Spinal cord (tissue), 10 donors: Measurements from ENCODE around the gene NLE1. TPM values are rescaled to one million over a fixed set of nuclear protein-coding genes. Genes with fewer than 3 reads are reported as not detected.

Experiments used
- DNase-seq, 6 donors: peaks; one replicate each; pipeline versions ENCODE4 v3.0.0 to v3.0.0-alpha.2; 2013 to 2015; ENCODE audit warnings: low spot score in 6 of 6, low read depth in 4 of 6
- H3K27ac ChIP-seq: one replicate; pipeline ENCODE4 v1.5.1; 2013; ENCODE audit warnings: low read depth, low read length, control low read depth
- H3K27me3 ChIP-seq: one replicate; pipeline ENCODE4 v1.6.1; 2013; ENCODE audit warnings: low read length; ENCODE audit not compliant: control insufficient read depth, insufficient read depth
- H3K36me3 ChIP-seq: one replicate; pipeline ENCODE4 v1.6.1; 2013; ENCODE audit warnings: low read length; ENCODE audit not compliant: control insufficient read depth, insufficient read depth
- H3K4me1 ChIP-seq: one replicate; pipeline ENCODE4 v1.6.1; 2013; ENCODE audit warnings: low read length; ENCODE audit not compliant: control insufficient read depth, insufficient read depth
- H3K4me3 ChIP-seq: one replicate; pipeline ENCODE4 v1.5.1; 2013; ENCODE audit warnings: low read depth, low read length, control low read depth
- H3K9me3 ChIP-seq: one replicate; pipeline ENCODE4 v1.6.1; 2013; ENCODE audit warnings: low read length; ENCODE audit not compliant: control insufficient read depth, insufficient read depth
- WGBS: methylation state at CpG from one replicate; pipeline ENCODE4 v1.1.5; 2013; ENCODE audit warnings: missing lambda C conversion rate; ENCODE audit not compliant: insufficient coverage; 5-methylcytosine and 5-hydroxymethylcytosine counted together
- polyA plus RNA-seq, 2 donors: library from polyadenylated mRNA; unstranded; fragments of 120-200 nt; gene quantifications; one replicate each; pipeline ENCODE4 v1.2.1, GENCODE V29; 2013; ENCODE audit not compliant: insufficient read length in 2 of 2
- total RNA-seq, 2 donors: library from RNA; depleted of rRNA in 1 of 2; stranded (reverse); fragments of 120-200 nt in 1 of 2; fragments of >200 nt in 1 of 2; gene quantifications; one replicate each; pipeline versions ENCODE4 v1.2.3 to v1.2.4, GENCODE V29; 2013 to 2014
- donor health status: healthy.

NLE1 gene
- total and polyA plus RNA-seq, 4 donors: 14.2 to 26.1 (median 19.0) TPM

DNA sequence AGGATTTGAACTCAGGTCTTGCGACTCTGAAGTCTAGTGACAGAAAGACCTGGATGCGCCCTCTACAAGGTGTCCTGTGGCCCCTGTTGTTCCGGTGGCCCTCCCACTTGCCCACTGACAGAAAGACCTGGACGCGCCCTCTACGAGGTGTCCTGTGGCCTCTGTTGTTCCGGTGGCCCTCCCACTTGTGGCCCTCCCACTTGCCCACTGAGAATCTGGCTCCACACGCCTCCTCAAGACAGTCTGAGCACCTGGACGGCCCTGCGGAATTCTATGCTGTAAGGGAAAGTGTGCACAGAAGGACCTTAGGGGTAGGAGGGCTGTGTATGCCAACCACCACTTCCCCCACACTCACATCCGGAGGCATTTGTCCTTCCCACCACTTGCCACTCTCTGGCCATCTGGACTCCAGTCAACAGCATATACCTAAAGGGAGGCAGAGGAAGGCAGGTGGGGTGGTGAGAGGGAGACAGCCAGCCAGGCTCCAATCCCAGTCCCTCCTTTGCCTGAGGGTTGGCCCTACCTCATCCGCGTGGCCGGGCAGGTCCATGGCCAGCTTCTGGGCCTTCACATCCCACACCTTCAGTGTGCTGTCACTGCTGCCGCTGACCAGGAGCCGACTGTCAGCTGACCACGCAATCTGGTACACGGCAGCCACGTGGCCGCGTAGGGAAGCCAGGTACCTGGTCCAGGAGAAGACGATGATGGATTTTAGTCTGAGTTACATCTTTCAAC, 9.1 kb downstream of the NLE1 start:
- no peak for DNase-seq
- over 99% methylated on average over 17 of the region's 22 CpGs for WGBS
- Histone ChIP-seq H3K9me3 (no peaks in the 10 kb centered on the region), H3K4me3 (no peak overlapping the region), H3K36me3 (peaks cover 71% of the 10 kb centered on the region), H3K4me1 (no peaks in the 10 kb centered on the region), H3K27me3 (no peaks in the 10 kb centered on the region), H3K27ac (no peak overlapping the region)

DNA sequence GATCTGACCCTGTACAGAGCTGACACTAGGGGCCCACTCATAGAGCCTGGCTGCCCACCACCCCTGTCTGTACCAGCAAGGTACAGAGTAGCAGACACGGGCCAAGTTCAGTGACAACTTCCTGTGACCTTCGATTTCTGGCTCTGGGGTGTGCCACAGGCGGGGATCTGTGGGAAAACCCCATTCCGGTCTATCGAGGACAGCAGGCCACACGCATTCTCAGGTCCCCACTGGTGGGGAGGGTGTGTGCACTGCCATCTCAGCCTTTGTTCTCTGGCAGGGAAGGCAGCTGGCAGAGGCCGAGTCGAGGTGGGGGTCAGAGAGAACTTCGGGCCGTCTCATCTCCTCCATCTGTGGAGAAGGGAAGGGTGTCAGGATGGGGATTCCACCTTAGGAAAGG, 10.0 kb downstream of the NLE1 start:
- H3K9me3 ChIP-seq: no peaks in the 10 kb centered on the region
- no peak for DNase-seq
- no peak overlapping the region for H3K4me3 ChIP-seq
- H3K4me1 ChIP-seq: no peaks in the 10 kb centered on the region
- whole genome bisulfite sequencing: 87% methylated on average over 10 of the region's 10 CpGs
- peaks cover 65% of the 10 kb centered on the region for H3K36me3 ChIP-seq
- H3K27ac ChIP-seq: no peak overlapping the region
- H3K27me3 ChIP-seq: no peaks in the 10 kb centered on the region

GRCh38 chr17:35130392-35130791, 11.7 kb downstream of the NLE1 start:
- 89% methylated on average over 2 of the region's 3 CpGs for WGBS
- no peaks in the 10 kb centered on the region for H3K4me1 ChIP-seq
- H3K4me3 ChIP-seq: no peak overlapping the region
- peaks cover 51% of the 10 kb centered on the region for H3K36me3 ChIP-seq
- no peak for DNase-seq
- H3K27ac ChIP-seq: no peak overlapping the region
- no peaks in the 10 kb centered on the region for H3K9me3 ChIP-seq
- H3K27me3 ChIP-seq: no peaks in the 10 kb centered on the region

- no peaks in the 10 kb centered on the region for H3K4me1 ChIP-seq
- H3K9me3 ChIP-seq: no peaks in the 10 kb centered on the region
- H3K27ac ChIP-seq: no peak overlapping the region
- peaks cover 46% of the 10 kb centered on the region for H3K36me3 ChIP-seq
- no peaks in the 10 kb centered on the region for H3K27me3 ChIP-seq
- no peak overlapping the region for H3K4me3 ChIP-seq
- no peak for DNase-seq
- WGBS: 98% methylated on average over 4 of the region's 5 CpGs
Measured at GRCh38 chr17:35129973-35130351, 12.1 kb downstream of the NLE1 start.

GRCh38 chr17:35129154-35129972, 12.7 kb downstream of the NLE1 start:
- no peaks in the 10 kb centered on the region for H3K9me3 ChIP-seq
- no peak overlapping the region for H3K4me3 ChIP-seq
- H3K27me3 ChIP-seq: no peaks in the 10 kb centered on the region
- H3K27ac ChIP-seq: no peak overlapping the region
- 92% methylated on average over 10 of the region's 11 CpGs for WGBS
- DNase-seq: no peak
- H3K36me3 ChIP-seq: peaks cover 40% of the 10 kb centered on the region
- H3K4me1 ChIP-seq: no peaks in the 10 kb centered on the region

GRCh38 chr17:35127751-35128514, 14.2 kb downstream of the NLE1 start:
- no peak for DNase-seq
- Histone ChIP-seq H3K4me1 (no peaks in the 10 kb centered on the region), H3K4me3 (no peak overlapping the region), H3K36me3 (peaks cover 26% of the 10 kb centered on the region), H3K9me3 (no peaks in the 10 kb centered on the region), H3K27me3 (no peaks in the 10 kb centered on the region), H3K27ac (no peak overlapping the region)
- WGBS: 86% methylated on average over 10 of the region's 11 CpGs

- Histone ChIP-seq H3K36me3 (peaks cover 4% of the 10 kb centered on the region), H3K4me1 (peaks cover 19% of the 10 kb centered on the region), H3K4me3 (no peak within 1 kb of the TSS), H3K9me3 (no peaks in the 10 kb centered on the region), H3K27ac (no peak within 1 kb of the TSS), H3K27me3 (no peaks in the 10 kb centered on the region)
- no peak for DNase-seq
- 78% methylated on average over 1 of the region's 3 CpGs for WGBS
Measured at GRCh38 chr17:35121315-35121714, 20.8 kb downstream of the NLE1 start, which contains the start of gene FNDC8. Gene FNDC8, plus strand, starts transcription at chr17:35121615. Its CDS starts 79 bp downstream, at chr17:35121694.

- no peak within 1 kb of the TSS for H3K27ac ChIP-seq
- no peaks in the 10 kb centered on the region for H3K27me3 ChIP-seq
- H3K9me3 ChIP-seq: no peaks in the 10 kb centered on the region
- peak; percentile 51 to 92 (median 66) for DNase-seq
- H3K4me1 ChIP-seq: peaks cover 19% of the 10 kb centered on the region
- H3K4me3 ChIP-seq: peak within 1 kb of the TSS; percentile 75
- WGBS: under 1% methylated on average over 63 of the region's 72 CpGs
- peaks cover 4% of the 10 kb centered on the region for H3K36me3 ChIP-seq
Measured at GRCh38 chr17:35119370-35120165, 22.5 kb downstream of the NLE1 start, which contains the start of gene RAD51D. Gene RAD51D, minus strand, starts transcription at chr17:35119860. Its CDS starts 247 bp downstream, at chr17:35119613.

- Histone ChIP-seq H3K4me3 (no peak overlapping the region), H3K4me1 (peaks cover 19% of the 10 kb centered on the region), H3K27me3 (no peaks in the 10 kb centered on the region), H3K9me3 (no peaks in the 10 kb centered on the region), H3K27ac (no peak overlapping the region), H3K36me3 (peaks cover 4% of the 10 kb centered on the region)
- DNase-seq: peak in 1 of 6 donors; percentile 15
Measured at GRCh38 chr17:35117984-35118383, 24.1 kb downstream of the NLE1 start.
